A673 (cell line): ENCODE measurements around the gene GBA2.

Source experiments
- CTCF ChIP-seq: fragments of 300-800, 200-600 bp; sonication (generic); conservative IDR thresholded peaks from 2 replicates; pipeline ENCODE4 v1.5.1; 2017; ENCODE audit warnings: low read depth, mild to moderate bottlenecking, antibody characterized with exemption, low read length, moderate library complexity, mixed read lengths
- EZH2 ChIP-seq: fragments of 200-600 bp; sonication (generic); IDR thresholded peaks from 2 replicates; pipeline ENCODE4 v1.6.1; 2017; ENCODE audit warnings: borderline replicate concordance, low read depth, mild to moderate bottlenecking, mixed read lengths, antibody characterized with exemption, low read length; ENCODE audit not compliant: poor library complexity, severe bottlenecking

- no peak for TF ChIP-seq CTCF
- TF ChIP-seq EZH2 = no peak
Measured at GRCh38 chr9:35763803-35764202, 14.8 kb upstream of the GBA2 start.
